Activated CD8-positive, alpha-beta memory T cell treated with anti-CD3 and anti-CD28 coated beads, Interleukin-2, amount 50 U/mL, for 48 hours (primary cell): ENCODE data around the gene KIF26A.

Experiments
- DNase-seq: peaks from one replicate; pipeline ENCODE4 v3.0.0-alpha.2; 2020

Gene KIF26A

DNA sequence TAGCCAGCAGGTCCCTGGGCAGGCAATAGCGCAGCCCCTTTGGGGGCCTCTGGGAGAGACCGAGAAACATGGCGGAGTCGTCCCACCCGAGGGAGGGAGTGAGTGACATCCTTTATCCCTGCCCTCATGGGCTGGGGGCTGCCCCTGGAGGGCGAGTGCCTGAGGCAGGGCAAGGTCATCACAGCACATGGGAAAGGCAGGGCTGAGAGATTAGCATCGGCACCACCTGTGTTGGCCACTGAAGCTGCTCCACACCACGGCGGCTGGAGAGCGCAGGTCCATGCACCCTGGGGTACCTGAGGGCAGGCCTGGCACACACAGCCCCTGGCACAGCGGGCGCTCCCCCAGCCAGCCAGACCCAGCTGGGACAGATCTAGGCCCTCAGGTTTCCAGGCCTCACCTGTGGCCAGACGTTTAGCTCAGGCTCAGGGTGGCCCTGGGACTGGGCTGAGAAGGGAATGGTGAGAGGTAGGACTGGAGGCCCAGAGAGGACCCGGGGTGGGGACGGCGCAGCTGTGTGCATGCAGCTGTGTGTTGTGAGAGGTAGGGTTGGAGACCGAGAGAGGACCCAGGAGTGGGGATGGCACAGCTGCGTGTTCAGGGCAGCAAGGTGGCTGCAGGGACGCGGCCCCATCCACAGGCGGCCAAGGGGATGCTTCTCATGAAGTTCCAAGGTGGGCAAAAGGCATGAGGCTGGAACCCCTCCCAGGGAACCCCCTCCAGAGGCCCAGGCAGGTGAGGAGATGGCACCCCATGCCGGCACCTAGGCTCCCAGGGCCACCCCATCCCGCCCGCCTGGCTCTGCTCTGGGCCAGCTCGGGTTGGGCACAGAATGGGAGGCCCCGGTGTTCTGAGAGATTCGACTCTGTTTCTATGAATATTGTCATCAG is 74.1 kb downstream of the KIF26A start:
- DNase-seq: no peak

DNA sequence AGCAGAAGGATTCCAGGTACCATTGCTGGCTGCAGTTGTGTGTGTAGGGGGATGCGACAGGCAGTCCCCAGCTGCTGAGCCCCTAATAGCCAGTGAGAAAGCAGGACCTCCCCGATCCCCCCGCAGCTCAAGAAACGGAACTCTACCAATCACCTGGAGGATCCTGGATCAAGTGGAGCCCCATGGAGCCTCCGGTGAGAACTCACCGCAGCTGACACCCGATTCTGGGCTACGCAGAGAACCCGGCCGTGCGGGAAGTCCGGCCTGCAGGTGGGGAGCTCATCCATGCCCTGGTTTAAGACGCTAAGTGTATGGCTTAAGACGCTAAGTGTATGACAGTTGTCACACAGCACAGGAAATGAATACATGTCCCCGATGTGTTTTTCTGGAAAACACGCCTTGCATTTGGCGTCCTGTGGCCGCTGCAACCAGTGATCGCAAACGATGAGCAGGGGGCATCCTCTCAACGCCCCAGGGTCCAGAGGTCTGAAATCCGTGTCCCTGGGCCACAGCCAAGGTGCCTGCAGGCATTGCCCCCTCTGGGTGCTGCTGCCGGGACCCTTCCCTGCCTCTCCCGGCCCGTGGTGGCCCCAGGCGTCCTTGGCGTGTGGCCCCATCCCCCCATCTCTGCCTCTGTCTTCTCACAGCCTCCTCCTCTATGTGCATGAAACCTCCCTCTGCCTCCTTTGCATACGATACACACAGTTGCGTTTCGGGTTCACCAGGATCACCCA is 75.1 kb downstream of the KIF26A start:
- DNase-seq: no peak

DNA sequence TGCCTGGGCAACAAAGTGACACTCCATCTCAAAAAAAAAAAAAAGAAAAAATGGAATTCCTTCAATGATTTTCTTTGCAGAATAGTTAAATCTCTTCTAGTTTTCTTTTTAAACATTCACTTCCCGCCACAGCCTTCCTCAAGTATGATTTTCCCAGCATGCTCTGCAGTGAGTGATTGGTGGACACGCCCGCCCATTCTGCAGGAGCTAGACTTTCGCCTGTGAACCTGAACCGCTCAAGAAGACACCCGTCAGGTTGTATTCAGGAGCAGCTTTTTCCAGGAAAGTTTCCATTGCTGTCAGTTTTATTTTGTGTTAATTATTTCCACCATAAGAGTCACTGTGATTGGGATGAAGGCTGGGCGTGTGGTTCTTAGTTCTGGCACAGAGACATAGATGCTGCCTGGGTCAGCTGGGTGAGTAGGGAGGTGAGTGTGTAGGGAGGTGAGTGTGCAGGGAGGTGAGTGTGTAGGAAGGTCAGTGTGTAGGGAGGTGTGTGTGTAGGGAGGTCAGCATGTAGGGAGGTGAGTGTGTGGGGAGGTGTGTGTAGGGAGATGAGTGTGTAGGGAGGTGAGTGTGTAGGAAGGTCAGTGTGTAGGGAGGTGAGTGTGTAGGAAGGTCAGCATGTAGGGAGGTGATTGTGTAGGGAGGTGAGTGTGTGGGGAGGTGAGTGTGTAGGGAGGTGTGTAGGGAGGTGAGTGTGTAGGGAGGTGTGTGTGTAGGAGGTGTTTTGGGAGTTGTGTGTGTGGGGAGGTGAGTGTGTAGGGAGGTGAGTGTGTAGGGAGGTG is 76.2 kb downstream of the KIF26A start:
- no peak for DNase-seq

DNA sequence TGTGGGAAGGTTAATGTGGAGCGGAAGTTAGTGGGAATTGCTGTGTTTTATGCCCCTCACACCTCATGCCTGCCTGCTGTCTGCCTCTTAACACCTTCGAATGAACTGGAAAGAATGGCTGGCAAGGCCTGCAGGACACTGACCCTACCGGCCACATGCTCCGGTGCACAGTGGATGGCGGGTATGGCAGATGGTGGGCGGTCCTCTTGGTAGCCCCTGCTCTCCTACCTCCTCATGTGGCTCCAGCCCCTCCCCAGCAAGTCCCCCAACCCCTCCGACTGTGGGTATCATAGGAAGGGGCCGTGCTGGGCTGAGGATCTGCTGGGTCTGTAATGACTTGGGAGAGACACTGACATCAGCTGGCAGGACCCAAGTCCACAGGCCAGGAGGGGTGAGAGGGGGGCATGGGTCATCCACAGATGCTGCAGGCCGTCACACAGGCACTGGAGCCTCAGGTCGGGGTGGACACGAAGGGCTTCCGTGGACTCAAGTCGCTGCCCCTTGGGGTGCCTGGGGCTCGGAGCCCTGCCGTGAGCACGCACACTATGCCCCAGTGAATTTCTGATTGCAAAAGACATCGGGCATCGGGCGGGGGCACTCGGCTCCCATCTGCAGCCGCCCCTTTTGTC is 77.4 kb downstream of the KIF26A start:
- no peak for DNase-seq

DNA sequence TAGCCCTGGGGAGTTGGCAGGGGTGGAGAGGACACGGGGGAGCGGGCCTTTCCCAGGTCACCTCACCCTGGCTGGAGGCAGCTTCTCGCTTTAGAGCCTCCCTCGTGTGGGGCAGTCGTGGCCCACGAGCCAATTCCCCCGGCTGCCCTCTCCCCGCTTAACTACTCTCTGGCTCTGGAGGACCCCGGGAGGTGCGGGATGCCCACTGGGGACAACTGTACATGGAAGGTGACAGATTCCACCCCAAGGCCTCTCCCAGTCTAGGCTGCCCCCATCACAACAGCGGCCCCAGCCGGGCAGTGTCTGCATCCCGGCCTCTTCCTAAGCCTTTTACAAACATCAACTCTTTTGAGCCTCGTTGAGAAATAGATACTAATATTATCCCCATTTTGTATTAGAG is 78.1 kb downstream of the KIF26A start:
- DNase-seq: no peak

DNA sequence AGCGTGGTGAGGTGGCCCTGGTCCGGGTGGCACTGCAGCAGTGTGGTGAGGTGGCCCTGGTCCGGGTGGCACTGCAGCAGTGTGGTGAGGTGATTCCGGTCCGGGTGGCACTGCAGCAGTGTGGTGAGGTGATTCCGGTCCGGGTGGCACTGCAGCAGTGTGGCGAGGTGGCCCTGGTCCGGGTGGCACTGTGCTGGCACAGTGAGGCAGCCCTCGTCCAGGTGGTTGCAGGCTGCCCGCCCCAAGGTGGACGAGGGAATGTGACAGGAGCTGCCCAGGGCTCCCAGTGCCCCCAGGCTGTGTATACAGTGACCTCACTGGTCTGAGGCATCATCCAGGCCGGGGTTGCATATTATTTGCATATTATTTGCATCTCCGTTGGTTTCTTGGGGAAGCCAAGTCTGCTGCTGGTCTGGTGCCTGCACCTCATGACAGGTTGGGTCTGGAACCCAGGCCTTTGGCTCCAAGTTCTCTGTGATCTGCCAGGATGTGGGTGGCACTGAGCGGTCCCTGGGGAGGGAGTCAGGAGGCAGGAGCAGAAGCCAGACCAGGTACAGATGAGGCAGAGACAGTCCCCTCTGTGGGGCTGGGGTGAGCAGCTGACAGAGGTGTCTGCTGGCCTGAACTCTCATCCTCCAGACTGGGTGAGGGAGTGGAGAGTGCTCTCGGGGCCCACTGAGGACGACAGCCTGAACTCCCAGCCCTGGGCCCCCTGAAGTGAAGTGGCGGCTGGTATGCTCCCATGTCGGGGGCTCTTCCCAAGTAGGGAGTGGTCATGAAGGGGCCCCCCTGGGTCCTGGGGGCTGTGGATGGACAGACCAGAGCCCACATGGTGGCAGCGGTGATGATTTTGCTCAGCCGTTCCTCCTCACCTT is 79.3 kb downstream of the KIF26A start:
- DNase-seq: no peak

DNA sequence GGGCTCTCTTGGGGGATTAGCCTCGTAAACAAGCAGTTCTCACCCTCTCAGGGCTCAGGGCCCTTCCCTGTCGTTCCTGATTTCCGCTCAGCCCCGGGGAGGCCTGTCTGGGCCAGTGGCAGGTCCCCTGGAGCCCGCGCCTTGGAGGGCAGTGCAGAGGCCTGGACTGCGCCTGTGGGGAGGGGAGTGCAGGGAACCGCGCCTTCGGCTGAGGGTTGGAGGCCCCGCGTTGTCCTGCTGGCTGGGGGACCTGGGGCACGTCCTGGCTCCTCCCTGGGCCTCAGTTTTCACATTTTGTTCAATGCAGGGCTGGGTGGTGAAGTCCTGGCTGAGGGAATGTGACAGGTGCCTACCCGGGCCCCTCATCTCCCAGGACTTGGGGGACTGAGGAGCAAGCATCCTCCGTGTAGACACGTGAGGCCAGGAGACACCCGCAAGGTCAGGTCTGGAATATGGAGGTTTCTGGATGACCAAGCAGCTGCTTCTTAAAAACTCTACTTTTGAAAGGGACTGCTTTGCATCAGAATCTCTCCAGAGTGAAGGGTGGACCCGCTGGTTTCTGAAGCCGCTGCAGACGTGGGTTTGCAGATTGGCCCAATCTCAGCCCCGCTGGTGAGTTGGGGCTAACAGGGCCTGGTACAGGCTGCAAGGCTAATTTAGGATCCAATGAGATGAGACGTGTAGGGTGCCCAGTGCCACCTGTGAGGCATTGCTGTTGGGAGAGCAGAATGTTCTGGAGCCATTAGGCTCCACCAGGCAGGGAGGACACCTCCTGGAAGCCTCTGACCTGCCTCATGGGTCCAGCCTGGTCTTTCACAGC is 80.2 kb downstream of the KIF26A start:
- no peak for DNase-seq

DNA sequence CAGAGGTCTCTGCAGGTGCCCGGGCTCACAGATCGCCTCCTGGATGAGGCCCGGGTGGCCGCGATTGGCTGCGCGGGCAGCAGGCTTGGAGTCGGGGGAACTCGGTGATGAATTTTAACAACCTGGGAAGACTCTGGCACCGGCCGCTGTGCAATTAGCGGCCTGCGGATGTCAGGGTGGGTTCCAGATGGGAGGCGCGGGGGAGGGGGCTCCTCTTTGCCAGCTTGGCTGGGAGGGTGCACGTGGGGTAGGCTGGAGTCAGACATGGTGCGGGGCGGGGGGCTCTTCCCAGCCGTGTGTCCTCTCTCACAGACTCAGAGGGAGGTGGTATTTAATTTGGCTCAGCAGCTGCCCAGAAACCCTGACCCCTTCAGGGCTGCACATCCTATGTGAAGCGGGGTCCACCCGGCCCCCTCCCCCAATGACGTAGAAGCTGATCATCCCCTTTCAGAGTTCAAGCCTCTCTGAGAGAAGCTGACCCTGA is 81.4 kb downstream of the KIF26A start:
- DNase-seq: no peak

DNA sequence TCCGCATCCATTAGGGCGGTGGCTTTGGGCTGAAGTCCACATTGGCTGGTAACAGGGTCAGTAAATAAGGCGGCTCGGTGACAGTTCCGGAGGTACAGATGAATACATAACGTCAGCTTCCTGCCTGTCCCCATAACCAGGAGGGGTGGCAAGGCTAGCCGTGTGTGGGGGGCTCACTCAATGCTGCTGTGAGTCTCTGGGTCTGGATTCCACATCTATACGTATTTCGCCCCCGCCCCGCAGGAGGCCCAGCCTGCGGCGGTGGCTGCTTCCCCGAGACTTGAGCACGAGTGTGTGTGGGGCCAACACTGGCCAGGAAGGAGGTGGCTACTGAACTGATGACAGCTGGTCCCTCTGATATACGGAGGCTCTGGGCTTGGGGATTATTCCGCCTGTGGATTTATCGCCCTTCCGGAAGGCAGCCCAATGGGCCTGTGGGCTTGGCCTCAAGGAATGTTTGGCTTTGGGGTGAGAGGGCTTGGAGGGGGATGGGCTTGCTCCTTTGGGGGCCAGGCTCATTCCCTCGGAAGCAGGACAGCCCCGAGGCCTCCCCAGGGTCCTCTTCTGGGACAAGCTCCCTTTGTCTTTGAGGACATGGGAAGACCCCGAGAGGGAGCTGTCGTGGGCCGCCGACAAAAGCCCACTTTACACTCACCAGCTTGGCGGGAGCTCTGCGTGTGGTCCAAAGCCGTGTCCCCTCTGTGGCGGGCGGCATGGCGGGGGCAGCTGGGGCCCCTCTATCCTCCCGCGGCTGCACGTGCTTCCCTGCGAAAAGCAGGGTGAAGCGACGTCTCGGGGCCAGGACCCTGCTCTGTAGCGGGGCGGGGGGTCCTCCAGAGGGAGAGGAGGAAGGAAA is 82.1 kb downstream of the KIF26A start:
- no peak for DNase-seq

DNA sequence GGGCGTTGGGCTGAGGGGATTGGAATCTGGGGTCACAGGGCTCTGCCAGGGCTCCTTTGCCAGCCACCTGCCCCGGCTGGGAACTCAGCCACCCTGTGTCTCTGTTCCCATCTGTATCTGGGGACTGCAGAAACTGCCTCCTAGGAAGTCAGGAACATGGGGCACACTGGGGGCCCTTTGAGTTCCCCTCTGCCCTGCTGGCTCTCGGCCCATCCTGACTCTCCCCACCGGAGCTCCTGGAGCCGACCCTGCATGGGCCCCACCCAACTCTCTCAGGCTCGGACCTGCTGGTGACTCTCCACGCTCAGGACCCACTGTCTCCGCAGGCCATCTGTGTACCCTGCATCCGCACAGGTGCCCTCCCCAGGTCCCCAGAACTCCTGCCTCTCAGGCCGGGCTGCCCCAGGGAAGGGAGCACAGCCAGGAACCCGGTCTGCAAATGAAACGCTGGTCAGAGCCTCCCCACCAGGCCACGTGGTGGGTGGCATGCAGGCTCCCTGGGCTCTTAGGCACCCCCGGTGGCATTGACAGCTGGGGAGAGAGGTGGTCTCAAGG is 82.8 kb downstream of the KIF26A start:
- DNase-seq: no peak

DNA sequence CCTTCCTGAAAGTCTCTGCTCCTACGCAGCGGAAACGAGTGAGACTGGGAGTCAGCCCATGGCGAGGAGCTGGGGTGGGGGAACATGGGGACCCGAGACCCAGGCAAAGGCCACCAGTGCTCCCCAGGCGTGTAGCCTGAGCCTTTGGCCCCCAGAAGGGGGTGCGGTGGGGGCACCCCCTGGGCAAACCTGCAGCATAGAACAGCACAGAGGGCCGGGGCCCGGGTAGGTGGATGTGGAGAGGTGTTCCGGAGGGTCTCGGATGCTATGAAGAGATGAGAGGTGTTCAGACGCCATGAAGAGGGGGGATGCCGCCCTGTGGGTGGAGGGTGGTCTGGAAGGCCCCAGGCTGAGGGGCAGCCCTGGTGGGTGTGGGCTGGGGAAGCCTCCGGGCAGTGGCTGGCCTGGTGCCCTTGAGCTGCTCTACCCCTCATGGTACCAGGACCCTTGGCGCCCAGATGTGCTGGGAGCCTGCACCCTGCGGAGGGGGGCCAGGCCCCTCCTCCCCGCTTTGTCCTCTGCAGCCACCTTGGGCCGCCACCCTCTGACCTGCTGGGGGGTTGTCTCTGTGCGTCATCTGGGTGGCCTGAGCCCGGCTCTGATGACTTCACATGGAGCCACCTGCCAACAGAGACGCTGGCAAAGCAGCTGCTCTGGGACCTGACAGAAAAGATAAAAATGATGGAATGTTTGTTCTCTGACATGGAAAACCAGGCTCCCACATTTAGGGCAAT is 83.4 kb downstream of the KIF26A start:
- no peak for DNase-seq

DNA sequence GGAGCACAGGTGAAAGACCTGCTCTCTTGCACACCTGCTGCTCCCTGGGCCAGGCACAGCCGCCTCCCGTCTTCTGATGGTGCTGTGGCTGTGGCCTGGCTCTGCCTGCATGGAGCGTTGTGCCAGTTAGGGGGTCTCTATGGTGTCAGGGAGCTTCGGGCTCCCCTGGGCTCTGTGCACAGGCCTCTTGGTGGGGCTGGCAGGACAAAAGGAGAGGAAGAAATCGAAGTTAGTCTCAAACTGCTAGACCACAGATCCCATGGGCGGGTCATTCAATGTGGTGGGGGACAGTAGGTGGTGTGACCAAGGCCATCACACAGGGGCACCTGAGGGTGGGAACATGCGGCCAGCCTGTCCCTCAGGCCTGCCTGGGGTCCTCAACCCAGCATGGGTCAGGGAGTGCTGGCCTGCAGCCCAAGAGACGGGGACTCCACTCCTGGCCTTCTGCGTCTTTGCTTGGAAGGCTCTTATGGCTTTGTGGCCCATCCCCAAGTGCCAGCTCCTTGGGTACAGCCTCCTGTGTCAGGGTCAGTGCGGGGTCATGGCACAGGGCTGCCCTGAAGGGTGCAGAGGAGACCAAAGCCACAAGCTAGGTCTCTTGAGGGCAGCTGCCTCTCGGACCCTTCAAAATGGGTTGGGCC is 84.1 kb downstream of the KIF26A start:
- no peak for DNase-seq

DNA sequence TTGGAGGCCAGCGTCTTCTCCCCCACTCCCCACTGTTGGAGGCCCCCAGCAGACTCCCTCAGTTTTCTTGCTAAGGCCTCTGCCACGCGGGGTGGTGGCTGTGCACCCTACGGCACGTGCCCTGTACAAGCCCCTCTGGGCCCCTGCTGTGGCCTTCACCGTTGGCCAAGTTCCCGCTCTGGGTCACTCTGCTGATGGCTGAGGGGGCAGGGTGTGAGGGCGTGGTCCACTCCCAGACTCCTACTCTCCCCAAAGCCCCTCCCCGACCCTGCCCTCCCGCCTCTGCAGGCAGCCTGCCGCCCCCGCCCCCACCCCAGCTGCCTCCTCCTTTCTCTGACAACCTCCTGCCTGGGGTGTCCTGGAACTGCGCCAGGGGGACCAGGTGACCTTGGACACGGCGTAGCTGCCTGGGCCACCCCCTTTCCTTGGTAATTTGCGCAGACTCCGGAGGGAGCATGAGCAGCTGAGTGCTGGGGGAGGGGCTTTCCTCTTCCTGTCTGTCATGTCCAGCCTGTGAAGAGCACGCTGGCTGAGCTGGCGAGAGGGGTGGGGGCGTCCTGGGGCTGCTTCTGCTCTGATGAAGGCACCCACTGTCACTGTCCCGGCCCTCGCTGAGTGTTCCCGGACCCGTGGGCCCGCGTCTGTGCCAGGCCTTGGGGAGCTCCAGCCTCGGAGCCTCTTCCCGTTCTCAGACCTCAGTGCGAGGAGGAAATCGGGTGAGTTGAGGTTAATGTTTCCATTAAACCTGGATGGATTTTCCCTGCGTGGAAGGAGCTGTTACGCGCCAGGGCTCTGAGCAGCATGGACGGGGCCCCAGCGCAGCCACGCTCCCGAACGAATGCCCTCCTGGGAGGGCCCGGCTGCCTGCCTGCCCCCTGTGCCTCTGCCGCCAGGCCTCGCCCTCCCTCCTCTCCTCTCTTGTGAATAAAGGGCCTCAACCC is 85.0 kb downstream of the KIF26A start:
- no peak for DNase-seq

DNA sequence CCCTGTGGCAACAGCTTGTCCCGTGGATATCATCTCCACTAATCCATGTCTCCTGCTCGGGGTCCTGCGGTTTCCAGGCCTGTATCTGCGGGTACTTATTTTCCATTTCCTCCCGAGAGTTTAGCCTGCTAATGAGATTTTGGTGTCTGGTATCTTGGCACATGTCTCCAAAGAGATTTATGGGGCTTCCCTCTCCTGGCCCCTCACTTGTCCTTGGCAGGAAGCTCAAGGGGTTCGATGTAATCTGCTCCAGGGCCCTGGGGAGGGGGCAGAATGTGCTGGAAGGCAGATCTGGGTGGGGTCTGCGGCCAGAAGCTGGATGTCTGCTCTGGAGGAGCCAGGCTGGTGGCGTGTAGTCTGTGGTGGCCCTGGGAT is 85.7 kb downstream of the KIF26A start:
- no peak for DNase-seq

DNA sequence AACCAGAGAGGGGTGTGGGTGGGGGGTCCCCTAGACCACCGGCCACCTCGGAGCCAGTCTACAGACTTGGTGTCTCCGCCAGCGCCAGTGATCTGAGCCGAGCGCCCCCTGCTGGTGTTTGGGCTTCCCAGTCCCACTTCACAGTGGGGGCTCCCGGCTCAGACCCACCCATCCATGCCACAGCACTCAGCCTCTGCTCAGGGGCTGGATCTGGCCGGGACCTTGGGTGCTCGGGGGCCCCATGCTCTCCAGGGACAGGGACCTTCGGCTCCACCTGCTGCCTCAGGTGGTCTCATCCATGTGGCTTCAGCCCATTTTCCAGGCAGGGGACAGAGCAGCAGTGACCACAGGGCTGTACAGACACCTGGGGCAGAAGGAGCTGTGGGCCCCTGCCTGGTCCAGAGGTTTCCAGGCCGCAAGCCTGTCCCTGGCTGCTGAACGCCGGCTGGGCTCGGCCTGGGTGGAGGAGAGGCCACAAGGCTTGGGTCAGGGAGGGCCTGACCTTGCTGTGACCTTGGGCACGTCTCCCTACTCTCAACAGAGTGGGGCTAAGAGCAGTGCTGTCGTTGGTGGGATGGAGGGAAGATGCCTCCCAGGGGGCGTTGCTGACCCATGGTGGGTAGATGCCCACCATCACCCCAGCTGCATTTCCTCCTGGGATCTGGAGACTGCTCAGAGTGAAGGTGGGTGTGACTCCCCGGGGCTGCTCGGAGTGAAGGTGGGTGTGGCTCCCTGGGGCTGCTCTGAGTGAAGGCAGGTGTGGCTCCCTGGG is 86.3 kb downstream of the KIF26A start:
- DNase-seq: peak; percentile 88
